Muscle layer of duodenum (tissue), 2 donors: ENCODE data around the gene ZNF793.
A peak's percentile ranks its signal among the peaks of the same experiment; 100 is the strongest.

Experiments used
- H3K27ac ChIP-seq: one replicate; pipeline ENCODE4 v1.7.0; 2013; ENCODE audit warnings: mild to moderate bottlenecking, low read length
- H3K27me3 ChIP-seq: one replicate; pipeline ENCODE4 v1.7.0; 2013; ENCODE audit warnings: low read depth, mild to moderate bottlenecking, control low read depth, low read length
- H3K36me3 ChIP-seq, 2 donors: one replicate each; pipeline ENCODE4 v1.7.0; 2013; ENCODE audit warnings: low read length in 2 of 2, control low read depth in 1 of 2, mild to moderate bottlenecking in 1 of 2; ENCODE audit not compliant: insufficient read depth in 2 of 2, control insufficient read depth in 1 of 2
- H3K4me1 ChIP-seq, 2 donors: one replicate each; pipeline ENCODE4 v1.7.0; 2013; ENCODE audit warnings: low read length in 2 of 2, mild to moderate bottlenecking in 2 of 2, control low read depth in 1 of 2, moderate library complexity in 1 of 2; ENCODE audit not compliant: insufficient read depth in 2 of 2, control insufficient read depth in 1 of 2
- H3K4me3 ChIP-seq, 2 donors: one replicate each; pipeline ENCODE4 v1.7.0; 2013; ENCODE audit warnings: low read length in 2 of 2, low read depth in 1 of 2, mild to moderate bottlenecking in 1 of 2
- H3K9me3 ChIP-seq, 2 donors: one replicate each; pipeline ENCODE4 v1.7.0; 2013; ENCODE audit warnings: low read length in 2 of 2, control low read depth in 1 of 2, mild to moderate bottlenecking in 1 of 2; ENCODE audit not compliant: control insufficient read depth in 1 of 2
- donor health status: healthy.

ZNF793 gene

DNA sequence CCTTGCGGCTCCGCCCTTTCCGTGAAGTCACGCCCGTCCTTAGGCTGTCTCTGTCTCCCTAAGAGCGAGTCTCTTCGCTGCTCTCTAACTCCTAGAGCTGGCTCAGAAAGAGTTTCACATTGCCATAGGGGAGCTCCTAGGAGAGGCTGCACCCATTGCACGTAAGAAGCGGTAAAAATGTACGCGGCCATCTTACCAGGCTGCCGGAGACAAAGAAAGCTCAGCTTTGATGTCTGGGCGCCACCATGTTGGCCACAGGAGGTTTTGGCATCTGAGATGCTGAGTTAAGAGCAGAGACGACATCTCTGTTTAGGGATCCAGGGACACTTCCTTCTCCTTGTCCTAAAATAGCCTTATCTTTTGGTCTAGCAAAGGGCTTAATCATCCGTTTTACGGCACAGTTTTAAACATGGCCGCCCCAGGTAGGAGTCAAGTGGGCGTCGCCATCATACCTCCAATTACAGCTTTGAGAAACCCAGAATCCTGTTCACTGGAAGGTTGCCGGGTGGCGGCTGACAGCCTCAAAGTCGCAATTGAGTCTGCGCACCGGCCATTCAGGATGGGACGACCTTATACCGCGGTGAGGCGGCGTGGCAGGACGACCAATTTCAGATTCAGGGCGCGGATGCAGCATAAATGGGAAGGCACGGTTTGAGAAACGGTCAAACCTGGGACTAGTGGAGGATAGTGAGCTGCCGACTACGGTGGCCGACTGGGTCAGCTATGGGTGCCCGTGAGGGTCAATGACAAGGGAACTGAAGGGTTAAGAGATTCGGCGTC is at the start of gene ZNF793:
ZNF793 (plus strand) TSS at position 553 of the 780 bp plus-strand sequence. CDS start 16,501 bp downstream, outside the sequence.
- H3K36me3 ChIP-seq, result peaks cover 0 to 9% of the 10 kb centered on the region in 2 donors
- H3K4me1 ChIP-seq, result peaks cover 0 to 4% of the 10 kb centered on the region in 2 donors
- H3K27ac ChIP-seq, result peak within 1 kb of the TSS; percentile 95
- H3K27me3 ChIP-seq, result no peaks in the 10 kb centered on the region
- H3K9me3 ChIP-seq, result peaks cover 0 to 7% of the 10 kb centered on the region in 2 donors
- H3K4me3 ChIP-seq, result peak within 1 kb of the TSS; percentile 88 to 95

DNA sequence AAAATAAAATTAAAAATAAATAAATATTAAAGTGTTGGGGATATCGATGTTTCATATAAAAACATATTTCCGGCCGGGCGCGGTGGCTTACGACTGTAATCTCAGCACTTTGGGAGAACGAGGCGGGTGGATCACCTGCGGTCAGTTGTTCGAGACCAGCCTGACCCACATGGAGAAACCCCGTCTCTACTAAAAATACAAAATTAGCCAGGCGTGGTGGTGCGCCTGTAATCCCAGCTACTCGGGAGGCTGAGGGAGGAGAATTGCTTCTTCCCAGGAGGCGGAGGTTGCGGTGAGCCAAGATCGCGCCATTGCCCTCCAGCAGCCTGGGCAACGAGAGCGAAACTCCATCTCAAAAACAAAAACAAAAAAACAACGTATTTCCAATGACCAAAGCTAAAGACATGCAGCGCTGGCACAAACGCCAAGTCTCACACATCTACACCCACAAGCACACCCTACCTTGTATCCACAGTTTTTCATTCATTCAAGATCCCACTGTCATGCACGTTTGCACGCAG is 40.4 kb upstream of the ZNF793 start:
- Histone ChIP-seq H3K9me3 (peaks cover 15 to 18% of the 10 kb centered on the region in 2 donors), H3K36me3 (peaks cover 14 to 37% of the 10 kb centered on the region in 2 donors), H3K4me1 (peaks cover 0 to 16% of the 10 kb centered on the region in 2 donors), H3K27ac (peak overlapping the region; percentile 53), H3K4me3 (peak overlapping the region; percentile 81 to 95), H3K27me3 (no peaks in the 10 kb centered on the region)

DNA sequence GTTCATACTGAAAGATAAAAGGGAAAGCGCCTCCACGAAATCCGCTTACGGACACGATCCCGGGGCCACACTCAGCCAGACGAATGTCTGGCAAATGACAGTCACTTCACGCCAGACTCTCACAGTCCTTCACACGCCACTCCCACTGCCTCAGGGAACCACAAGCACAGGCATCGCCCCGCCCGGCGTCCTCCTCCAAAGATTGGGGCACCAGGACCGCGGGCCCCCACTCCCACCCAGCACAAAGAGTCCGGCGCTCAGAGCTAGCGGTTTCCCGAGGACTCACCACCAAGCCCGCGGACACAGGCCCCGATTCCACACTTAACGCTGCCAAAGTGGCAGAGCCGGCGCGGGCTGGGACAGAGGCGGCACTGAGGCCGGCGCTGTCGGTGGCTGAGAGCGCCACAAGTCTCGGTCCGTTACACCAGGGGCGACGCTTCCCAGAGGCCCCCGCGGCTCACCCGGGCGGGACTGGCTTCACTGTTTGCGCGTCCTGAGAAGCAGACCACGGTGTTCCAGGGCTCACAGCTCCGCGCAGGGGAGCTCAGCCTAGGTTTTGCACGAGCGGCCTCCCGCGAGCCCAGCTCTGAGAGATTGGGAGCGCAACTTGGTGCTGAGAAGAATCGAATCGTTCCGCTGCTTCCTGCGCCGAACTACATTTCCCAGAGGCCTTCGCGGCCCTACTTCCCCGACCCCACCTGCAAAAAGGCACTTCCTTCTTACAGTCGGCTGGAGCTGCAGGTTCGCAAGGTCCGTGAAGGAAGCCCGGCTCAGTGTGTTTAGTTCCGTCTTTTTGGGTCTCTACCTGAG is 39.7 kb upstream of the ZNF793 start, which contains the start of gene ZNF569:
ZNF569 (minus strand) TSS at position 647 of the 810 bp plus-strand sequence. CDS start 22,523 bp downstream, outside the sequence.
- no peaks in the 10 kb centered on the region for H3K27me3 ChIP-seq
- peaks cover 0 to 16% of the 10 kb centered on the region in 2 donors for H3K4me1 ChIP-seq
- H3K27ac ChIP-seq, result peak within 1 kb of the TSS; percentile 53
- H3K36me3 ChIP-seq, result peaks cover 13 to 36% of the 10 kb centered on the region in 2 donors
- peak within 1 kb of the TSS; percentile 81 to 95 for H3K4me3 ChIP-seq
- H3K9me3 ChIP-seq, result peaks cover 11 to 14% of the 10 kb centered on the region in 2 donors

DNA sequence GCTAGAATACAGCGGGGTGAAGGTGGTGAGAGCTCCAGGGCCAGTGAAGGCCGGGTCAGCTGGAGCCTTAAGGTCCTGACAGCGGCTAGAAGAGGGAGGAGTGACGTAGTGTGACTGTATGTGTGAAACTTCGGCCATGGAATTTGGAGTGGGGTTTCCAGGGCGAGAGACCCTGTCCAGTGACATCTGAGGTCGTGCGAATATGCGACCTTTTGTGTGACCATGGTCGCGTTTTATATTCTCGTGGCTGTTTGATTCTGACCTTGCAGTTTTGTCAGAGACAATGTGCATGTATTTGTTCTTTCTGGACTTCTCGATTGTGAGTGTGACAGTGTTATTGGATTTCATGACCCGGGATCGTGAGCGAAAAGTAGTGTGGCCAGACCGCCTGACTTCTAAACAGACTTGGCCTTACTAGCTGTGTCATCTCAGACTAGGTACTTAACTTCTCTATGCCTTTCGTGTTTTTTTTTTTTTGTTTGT is 39.1 kb upstream of the ZNF793 start:
- H3K36me3 ChIP-seq, result peaks cover 6 to 36% of the 10 kb centered on the region in 2 donors
- peak overlapping the region; percentile 81 to 95 for H3K4me3 ChIP-seq
- peak overlapping the region; percentile 53 for H3K27ac ChIP-seq
- H3K4me1 ChIP-seq, result peaks cover 0 to 16% of the 10 kb centered on the region in 2 donors
- no peaks in the 10 kb centered on the region for H3K27me3 ChIP-seq
- peaks cover 6 to 7% of the 10 kb centered on the region in 2 donors for H3K9me3 ChIP-seq

DNA sequence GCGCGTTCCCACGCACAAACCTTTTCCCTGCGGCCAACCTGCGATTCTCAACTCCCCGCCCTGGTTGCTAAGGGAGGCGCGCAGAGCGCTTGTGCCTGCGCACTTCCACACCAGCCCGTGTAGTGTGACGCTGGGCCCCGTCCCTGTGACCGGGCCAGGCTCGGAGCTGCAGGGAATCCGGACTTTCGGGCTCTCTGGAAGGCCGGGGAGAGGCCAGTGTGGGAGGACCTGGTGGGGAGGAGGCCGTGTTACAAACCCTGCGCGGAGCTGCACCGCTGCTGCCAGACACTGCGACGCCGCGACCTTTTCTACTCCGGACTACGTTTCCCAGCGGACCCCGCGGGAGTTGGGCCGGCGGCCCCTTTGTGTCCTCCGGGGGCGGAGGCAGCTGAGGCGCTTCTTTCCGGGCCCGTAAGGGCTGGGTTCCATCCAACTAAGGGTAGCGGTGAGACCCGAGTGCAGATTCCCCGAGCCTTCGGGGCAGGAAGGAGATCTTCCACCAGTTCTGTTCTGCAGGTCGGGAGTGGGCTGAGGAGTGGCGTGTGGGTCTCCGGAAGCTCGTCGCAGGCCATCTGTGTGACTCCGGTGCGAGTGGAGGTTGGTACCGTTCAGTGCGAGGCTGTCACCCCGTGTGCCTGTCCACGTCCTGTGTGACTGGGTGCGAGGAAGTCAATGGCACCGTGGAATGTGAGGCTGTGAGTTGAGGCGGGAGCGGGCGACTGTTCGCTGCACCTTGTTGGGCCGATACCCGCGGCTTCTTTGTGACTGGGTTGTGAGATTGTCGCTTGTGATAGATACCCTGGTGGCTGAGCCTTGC is 37.6 kb upstream of the ZNF793 start, which contains the start of gene ZNF570:
ZNF570 (plus strand) TSS at position 396 of the 817 bp plus-strand sequence. CDS start 999 bp downstream, outside the sequence.
- H3K27ac ChIP-seq, result peak within 1 kb of the TSS; percentile 82
- no peaks in the 10 kb centered on the region for H3K27me3 ChIP-seq
- peaks cover 4 to 8% of the 10 kb centered on the region in 2 donors for H3K9me3 ChIP-seq
- H3K4me3 ChIP-seq, result peak within 1 kb of the TSS; percentile 81 to 86
- peaks cover 4 to 32% of the 10 kb centered on the region in 2 donors for H3K36me3 ChIP-seq
- H3K4me1 ChIP-seq, result peaks cover 0 to 16% of the 10 kb centered on the region in 2 donors

DNA sequence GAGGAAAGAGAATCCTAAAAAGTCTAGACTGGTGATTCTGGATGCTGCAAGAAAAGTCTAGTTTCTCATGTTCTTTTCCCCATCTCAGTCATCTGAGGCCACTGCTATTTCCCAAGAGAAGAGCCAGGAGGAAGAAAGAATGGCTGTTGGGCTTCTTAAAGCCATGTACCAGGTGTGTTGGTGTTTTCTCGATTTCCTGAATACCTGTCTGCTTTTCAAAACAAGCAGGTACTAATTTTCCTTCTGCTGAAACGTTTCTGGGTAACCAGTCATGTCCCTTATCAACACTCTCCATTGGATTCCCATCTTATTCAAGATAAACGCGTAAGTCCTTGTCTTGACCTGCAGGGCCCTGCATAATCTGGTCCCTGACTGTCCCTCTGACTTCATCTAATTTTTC is 36.5 kb upstream of the ZNF793 start:
- peak overlapping the region; percentile 81 to 86 for H3K4me3 ChIP-seq
- peaks cover 0 to 16% of the 10 kb centered on the region in 2 donors for H3K4me1 ChIP-seq
- H3K27ac ChIP-seq, result no peak overlapping the region
- H3K27me3 ChIP-seq, result no peaks in the 10 kb centered on the region
- peaks cover 4 to 10% of the 10 kb centered on the region in 2 donors for H3K9me3 ChIP-seq
- H3K36me3 ChIP-seq, result peaks cover 4 to 32% of the 10 kb centered on the region in 2 donors

DNA sequence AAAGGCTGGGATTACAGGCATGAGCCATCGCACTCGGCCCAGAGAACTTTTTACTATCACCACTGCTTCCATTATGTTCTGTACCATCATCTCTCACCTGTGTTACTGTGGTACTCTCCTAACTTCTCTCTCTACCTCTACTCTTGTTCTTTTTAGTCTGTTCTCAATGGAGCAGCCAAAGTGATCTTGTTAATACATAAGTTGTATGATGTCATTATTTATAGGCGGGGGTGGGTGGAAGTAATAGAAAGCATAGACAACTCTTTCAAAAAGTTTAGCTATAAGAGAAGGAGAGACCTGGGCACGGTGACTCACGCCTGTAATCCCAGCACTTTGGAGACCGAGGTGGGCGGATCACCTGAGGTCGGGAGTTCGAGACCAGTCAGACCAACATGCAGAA is 34.6 kb upstream of the ZNF793 start:
- Histone ChIP-seq H3K9me3 (peaks cover 12 to 26% of the 10 kb centered on the region in 2 donors), H3K4me1 (peaks cover 0 to 8% of the 10 kb centered on the region in 2 donors), H3K36me3 (peaks cover 13 to 52% of the 10 kb centered on the region in 2 donors), H3K4me3 (peak overlapping the region in 1 of 2 donors; percentile 17), H3K27me3 (no peaks in the 10 kb centered on the region), H3K27ac (no peak overlapping the region)

DNA sequence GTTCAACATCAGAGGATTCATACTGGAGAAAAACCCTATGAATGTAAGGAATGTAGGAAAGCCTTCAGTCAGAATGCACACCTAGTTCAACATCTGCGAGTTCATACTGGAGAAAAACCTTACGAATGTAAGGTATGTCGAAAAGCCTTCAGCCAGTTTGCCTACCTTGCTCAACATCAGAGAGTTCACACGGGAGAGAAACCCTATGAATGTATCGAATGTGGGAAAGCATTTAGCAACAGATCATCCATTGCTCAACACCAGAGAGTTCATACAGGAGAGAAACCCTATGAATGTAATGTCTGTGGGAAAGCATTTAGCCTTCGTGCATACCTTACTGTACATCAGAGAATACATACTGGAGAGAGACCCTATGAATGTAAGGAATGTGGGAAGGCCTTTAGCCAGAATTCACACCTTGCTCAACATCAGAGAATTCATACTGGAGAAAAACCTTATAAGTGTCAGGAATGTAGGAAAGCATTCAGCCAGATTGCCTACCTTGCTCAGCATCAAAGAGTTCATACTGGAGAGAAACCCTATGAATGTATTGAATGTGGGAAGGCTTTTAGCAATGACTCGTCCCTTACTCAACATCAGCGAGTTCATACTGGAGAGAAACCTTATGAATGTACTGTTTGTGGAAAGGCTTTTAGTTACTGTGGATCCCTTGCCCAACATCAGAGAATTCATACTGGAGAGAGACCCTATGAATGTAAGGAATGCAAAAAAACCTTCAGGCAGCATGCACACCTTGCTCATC is 22.2 kb upstream of the ZNF793 start:
- H3K36me3 ChIP-seq, result peaks cover 30 to 74% of the 10 kb centered on the region in 2 donors

DNA sequence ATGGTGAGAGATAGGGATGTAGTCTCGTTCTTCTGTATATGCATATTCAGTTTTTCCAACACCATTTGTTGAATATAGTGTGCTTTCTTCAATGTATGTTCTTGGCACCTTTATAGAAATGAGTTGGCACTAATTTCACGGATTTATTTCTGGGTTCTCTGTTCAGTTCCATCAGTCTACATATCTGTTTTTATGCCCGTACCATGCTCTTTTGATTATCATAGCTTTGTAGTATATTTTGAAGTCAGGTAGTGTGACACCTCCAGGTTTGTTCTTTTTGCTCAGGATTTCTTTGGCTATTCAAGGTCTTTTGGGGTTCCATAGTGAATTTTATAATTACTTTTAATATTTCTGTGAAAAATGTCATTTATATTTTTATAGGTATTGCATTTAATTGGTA is 14.5 kb upstream of the ZNF793 start:
- H3K4me1 ChIP-seq, result no peaks in the 10 kb centered on the region
- no peak overlapping the region for H3K27ac ChIP-seq
- H3K4me3 ChIP-seq, result no peak overlapping the region
- no peaks in the 10 kb centered on the region for H3K27me3 ChIP-seq
- H3K36me3 ChIP-seq, result no peaks in the 10 kb centered on the region
- H3K9me3 ChIP-seq, result peaks cover 27 to 55% of the 10 kb centered on the region in 2 donors

More for the DNA sequence above, 22.2 kb upstream of the ZNF793 start:
- H3K27me3 ChIP-seq, result no peaks in the 10 kb centered on the region
- peaks cover 64 to 84% of the 10 kb centered on the region in 2 donors for H3K9me3 ChIP-seq
- no peaks in the 10 kb centered on the region for H3K4me1 ChIP-seq
- H3K27ac ChIP-seq, result no peak overlapping the region
- H3K4me3 ChIP-seq, result peak overlapping the region; percentile 45 to 53
